Ecto neural progenitor cell (in vitro differentiated cells): ENCODE measurements around the gene SLC37A4.
"Not testable (repeated sequence)": the region's sequence is repeated elsewhere in the genome, so short reads cannot be mapped to it uniquely, and the experiment has no call there.

Experiments used
- DNase-seq: peaks from one replicate; pipeline ENCODE4 v3.0.0-alpha.2; 2018; ENCODE audit warnings: low spot score

SLC37A4 gene

DNA sequence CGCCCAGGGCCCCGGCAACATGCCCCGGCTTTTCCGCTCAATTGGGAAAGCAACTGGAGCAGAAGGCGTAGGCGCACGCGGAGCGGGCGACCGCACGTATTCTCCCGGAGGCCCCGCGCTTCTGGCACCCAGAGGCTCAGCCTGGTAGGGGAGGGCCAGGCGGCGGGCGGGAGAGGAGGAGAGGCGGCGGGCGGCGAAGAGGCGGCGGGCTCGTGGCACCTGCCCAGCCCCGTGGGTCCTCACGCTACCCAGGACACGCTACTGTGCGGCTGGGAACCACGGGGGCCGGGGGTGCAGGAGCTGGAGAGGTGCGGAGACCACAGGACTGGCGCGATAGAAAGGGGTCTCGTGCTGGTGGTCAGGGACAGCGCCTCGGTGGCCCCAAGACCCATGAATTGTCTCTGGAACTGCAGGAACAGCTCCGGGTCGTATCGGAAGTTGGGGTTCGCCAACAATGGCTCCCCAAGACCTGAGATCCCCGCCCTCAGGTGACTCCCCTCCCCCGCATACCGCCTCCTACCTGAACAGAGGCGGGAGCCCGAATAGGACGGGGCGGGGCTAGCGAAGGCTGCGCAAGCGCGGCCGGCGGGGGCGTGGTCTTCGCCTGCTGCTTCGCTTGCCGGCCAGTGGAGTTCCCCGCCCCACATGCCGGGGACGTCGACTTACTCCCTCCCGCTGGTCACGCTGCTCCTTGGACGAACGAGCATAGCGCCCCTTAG lies at the start of gene SLC37A4:
Gene SLC37A4 (minus strand): TSS at position 549 of the 719 bp plus-strand sequence.
- peak; percentile 98 for DNase-seq

DNA sequence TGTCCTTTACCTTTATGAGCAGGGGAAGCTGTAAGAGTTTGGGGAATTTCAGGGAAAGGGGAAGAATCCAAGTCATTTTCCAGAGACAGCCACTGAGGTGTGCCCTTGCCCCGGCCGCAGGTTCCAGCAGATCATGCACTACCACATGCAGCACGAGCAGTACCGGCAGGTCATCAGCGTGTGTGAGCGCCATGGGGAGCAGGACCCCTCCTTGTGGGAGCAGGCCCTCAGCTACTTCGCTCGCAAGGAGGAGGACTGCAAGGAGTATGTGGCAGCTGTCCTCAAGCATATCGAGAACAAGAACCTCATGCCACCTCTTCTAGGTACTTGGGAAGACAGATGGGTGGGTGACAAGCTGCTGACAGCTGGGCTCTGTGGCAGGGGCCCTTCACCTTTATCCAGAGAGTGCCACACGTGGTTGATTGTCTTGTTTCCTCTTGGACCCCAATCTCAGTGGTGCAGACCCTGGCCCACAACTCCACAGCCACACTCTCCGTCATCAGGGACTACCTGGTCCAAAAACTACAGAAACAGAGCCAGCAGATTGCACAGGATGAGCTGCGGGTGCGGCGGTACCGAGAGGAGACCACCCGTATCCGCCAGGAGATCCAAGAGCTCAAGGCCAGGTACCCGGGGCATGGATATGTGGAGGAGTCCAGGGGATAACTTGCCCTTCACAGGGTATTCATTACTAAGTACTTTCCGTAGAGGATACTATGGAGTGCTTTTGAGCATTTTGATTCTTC lies 48.2 kb upstream of the SLC37A4 start:
- no peak for DNase-seq

GRCh38 chr11:119077839-119078238 lies 47.2 kb upstream of the SLC37A4 start:
- DNase-seq = no peak

GRCh38 chr11:119067371-119068222 lies 36.9 kb upstream of the SLC37A4 start, which contains the start of gene VPS11:
Gene VPS11, plus strand, starts transcription at chr11:119067818. Its CDS starts 6 bp downstream, at chr11:119067824.
- peak; percentile 98 for DNase-seq

DNA sequence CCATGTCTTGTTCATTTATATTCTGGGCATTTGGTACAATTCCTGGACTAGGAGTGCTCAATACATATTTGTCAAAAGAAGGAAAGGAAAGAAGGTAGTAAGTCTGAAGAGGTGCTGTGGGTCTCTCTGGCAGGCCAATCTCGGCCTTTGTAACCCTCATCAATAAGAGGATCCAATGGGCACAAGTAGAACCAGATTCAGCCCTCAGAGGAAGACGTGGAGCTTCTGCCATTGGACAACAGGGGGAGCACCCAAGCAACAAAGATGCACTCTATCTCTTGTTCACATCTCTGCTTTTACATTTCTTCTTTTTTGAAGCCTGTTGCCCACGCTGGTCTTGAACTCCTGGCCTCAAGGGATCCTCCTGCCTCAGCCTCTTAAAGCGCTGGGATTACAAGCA lies 34.7 kb upstream of the SLC37A4 start:
- no peak for DNase-seq

- DNase-seq = no peak
These were observed 32.1 kb upstream of the SLC37A4 start for GRCh38 chr11:119062779-119063178.

- DNase-seq = no peak
These were observed 30.6 kb upstream of the SLC37A4 start for GRCh38 chr11:119061256-119061655.

DNA sequence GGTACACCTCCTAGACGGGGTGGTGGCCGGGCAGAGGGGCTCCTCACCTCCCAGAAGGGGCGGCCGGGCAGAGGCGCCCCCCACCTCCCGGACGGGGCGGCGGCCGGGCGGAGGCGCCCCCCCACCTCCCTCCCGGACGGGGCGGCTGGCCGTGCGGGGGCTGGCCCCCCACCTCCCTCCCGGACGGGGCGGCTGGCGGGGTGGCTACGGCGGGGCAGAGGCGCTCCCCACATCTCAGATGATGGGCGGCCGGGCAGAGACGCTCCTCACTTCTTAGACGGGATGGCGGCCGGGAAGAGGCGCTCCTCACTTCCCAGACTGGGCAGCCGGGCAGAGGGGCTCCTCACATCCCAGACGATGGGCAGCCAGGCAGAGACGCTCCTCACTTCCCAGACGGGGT lies 28.5 kb upstream of the SLC37A4 start:
- not testable (repeated sequence) for DNase-seq

- peak; percentile 99 for DNase-seq
These were observed 26.5 kb upstream of the SLC37A4 start, which contains the start of gene HYOU1 for GRCh38 chr11:119057000-119057769. Gene HYOU1, minus strand, starts transcription at chr11:119057205. Its CDS starts 1,045 bp downstream, at chr11:119056160.

DNA sequence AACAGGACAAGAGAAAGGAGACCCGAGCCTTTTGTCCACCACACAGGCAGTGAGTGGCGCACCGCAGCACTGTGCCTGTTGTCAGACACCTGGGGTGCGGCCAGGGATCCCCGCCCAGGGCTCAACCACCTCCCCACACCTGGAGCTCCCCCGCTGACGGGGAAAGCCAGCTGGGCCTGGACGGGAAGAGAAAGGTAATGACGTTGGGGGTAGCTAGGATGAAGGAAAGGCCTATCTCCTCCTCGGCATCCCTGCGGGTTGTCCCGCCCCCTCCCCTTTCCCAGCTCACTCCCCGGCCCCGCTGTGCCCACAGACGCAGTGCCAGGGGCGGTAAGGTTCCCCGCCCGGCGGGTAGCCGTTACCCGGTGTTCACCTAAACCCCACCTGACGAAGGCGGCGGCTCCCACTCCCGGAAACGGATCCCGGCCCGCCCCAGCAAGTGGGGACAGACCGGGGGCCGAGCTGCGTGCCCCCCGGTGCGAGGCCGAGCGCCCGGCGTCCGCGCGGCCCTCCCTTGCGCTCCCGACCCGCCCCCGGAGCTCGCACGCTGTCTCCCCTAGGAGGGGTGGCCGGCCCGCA lies 25.8 kb upstream of the SLC37A4 start:
- no peak for DNase-seq

DNA sequence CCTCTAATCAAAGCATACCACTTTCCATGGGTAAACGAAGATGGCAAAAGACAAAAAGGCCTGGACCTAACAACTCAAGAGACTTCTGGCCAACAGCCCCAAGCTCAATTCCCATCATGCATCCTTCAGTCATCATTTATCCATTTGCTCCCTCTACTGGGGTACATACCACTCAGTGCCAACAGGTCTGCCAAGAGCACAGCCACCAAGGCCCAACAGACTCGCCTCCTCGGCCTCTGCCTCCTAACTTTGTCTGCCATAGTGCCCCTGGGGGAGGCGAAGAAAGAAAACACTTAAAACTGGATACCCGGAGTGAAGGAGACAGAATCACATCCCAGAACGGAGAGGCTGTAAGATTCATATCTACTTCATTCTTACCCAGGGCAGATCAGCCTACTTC lies 25.2 kb upstream of the SLC37A4 start:
- DNase-seq = no peak

DNA sequence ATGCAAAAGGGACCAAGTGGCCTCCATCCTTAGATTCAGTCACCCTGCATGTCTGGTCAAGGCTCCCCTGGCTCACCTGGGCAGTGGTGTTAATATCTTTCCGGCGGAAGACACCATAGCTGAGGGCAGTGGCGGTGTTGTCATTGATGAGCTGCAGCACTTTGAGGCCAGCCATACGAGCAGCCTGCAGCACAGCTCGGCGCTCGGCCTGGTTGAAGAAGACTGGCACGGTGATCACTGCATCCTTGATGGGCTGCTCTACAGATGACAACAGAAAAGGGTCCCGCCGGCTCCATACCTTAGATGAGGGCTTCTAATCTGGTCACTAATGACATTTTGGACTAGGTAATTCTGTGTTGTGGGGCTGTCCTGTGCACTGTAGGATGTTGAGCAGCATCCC lies 23.7 kb upstream of the SLC37A4 start:
- DNase-seq = no peak

GRCh38 chr11:119052163-119052814 lies 21.6 kb upstream of the SLC37A4 start:
- DNase-seq = no peak

DNA sequence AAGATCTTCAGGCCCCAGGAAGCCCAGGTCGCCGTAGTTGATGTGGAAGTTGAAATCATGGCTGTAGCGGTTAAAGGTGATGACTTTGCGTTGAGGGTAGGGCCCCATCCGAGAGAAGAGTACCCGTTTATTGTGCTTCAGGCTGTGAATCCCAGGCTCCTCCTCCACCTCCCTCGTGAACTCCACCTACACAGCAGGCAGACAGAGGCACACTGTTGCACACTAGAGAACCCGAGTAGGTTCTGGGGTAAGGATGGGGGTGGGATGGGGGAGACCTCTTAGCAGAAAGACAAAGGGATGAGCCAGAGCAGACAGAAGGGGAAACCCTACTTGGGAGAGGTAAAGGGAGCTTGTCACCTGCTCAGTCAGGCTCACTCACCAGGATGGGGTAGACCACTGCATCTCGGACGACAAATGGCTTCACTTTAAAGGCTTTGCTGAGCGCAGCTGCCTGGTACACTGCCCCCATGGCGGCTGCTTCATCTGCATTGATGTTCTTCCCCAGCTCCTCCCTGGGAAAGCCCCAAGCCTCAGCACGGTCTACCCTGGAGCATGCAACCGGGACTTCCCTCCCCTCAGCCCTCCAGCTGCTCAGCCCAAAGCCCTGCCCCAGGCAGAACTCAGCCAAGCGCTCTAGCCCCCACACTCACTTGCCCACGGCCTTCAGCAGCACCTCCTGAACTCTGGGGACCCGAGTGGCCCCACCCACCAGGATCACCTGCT lies 20.9 kb upstream of the SLC37A4 start:
- no peak for DNase-seq

GRCh38 chr11:119049081-119049480 lies 18.4 kb upstream of the SLC37A4 start:
- DNase-seq = no peak

DNA sequence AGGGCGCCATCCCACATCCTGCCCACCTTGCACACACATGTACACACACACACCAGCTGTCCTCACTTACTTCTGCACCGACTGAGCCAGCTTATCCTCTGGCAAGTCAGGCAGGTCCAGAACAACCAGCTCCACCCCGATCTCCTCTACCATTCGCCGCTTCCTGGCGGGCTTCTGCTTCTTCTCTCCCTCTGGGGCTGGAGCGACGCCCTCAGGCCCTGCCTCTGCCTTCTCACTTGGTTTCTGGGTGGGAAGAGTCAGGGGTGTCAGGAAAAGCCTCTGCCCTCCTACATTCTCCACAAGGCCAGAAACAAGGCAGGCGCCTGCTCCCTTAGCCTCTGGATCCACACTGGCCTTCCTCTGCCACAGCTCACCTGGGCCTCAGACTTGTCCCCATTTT lies 18.0 kb upstream of the SLC37A4 start:
- no peak for DNase-seq

DNA sequence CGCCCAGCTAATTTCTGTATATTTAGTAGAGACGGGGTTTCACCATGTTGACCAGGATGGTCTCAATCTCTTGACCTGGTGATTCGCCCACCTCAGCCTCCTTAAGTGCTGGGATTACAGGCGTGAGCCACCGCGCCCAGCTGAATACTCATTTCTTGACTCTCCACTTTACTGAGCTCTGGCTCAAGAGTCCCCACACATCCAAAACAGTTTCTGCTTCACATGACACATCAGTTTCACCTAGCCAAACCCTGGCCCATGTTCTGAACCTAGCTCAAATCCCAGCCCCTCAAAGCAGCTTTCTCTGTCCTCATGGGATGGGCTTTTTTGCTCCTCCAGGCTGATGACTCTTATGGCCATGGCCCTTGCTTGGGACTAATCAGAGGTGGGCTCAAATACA lies 16.5 kb upstream of the SLC37A4 start:
- no peak for DNase-seq

- DNase-seq = no peak
These were observed 15.8 kb upstream of the SLC37A4 start for GRCh38 chr11:119046489-119046888.

GRCh38 chr11:119044708-119045107 lies 14.0 kb upstream of the SLC37A4 start:
- no peak for DNase-seq

- no peak for DNase-seq
These were observed 12.2 kb upstream of the SLC37A4 start for GRCh38 chr11:119042927-119043326.
